ENCODE results near the gene PLCH1. TPM values are rescaled to one million over a fixed set of nuclear protein-coding genes. Genes with fewer than 3 reads are reported as not detected.
A peak's percentile ranks its signal among the peaks of the same experiment; 100 is the strongest.

PLCH1 gene
- total and polyA plus RNA-seq, 2 of the 13 experiments (the other 11 are each of a cell fraction or from before 2014, with no cell fraction given) = 2.0 to 3.0 TPM

- no peak for TF ChIP-seq SRSF4 (IDR thresholded peaks at IDR 0.05; ENCODE audit: low read depth, low read length, poor library complexity, severe bottlenecking)
- TF ChIP-seq ZNF256 (CRISPR knock-in tag; conservative IDR thresholded peaks at IDR 0.05) = no peak
- TF ChIP-seq MEIS1 (CRISPR knock-in tag; IDR thresholded peaks at IDR 0.05; ENCODE audit: borderline replicate concordance) = no peak
- TF ChIP-seq TGIF2 (CRISPR knock-in tag; IDR thresholded peaks at IDR 0.05) = no peak
- TF ChIP-seq REST (IDR thresholded peaks at IDR 0.05; ENCODE audit: borderline replicate concordance in 1 of 2, low read depth in 1 of 2, low read length in 2 of 2) = peak in 1 of 2 experiments; percentile 68; a peak in 1 of 4 replicates
- no peak for TF ChIP-seq ZMAT3 (CRISPR knock-in tag; conservative IDR thresholded peaks at IDR 0.05)
- TF ChIP-seq FOXO1 (CRISPR knock-in tag; IDR thresholded peaks at IDR 0.05) = peak; percentile 93
- TF ChIP-seq BRD4 (CRISPR knock-in tag; IDR thresholded peaks at IDR 0.05) = no peak
- no peak for TF ChIP-seq REXO4 (CRISPR knock-in tag; IDR thresholded peaks at IDR 0.05; ENCODE audit: borderline replicate concordance)
- no peak for TF ChIP-seq ZNF333 (CRISPR knock-in tag; IDR thresholded peaks at IDR 0.05; ENCODE audit: borderline replicate concordance)
- no peak for TF ChIP-seq NKX3-1 (CRISPR knock-in tag; IDR thresholded peaks at IDR 0.05)
- peak; percentile 91 for TF ChIP-seq FOXA3 (CRISPR knock-in tag; IDR thresholded peaks at IDR 0.05)
- peak; percentile 78 for TF ChIP-seq HOXA3 (CRISPR knock-in tag; IDR thresholded peaks at IDR 0.05)
- no peak for TF ChIP-seq ZNF790 (CRISPR knock-in tag; IDR thresholded peaks at IDR 0.05; ENCODE audit: borderline replicate concordance)
- no peak for TF ChIP-seq CERS6 (CRISPR knock-in tag; IDR thresholded peaks at IDR 0.05)
- TF ChIP-seq HOXA7 (CRISPR knock-in tag; IDR thresholded peaks at IDR 0.05) = no peak
- TF ChIP-seq MBD4 (IDR thresholded peaks at IDR 0.05; ENCODE audit: borderline replicate concordance, low read length) = 0 out of 2 replicates have a peak, but pooled peaks have one; percentile 46
- TF ChIP-seq SNAPC5 (CRISPR knock-in tag; IDR thresholded peaks at IDR 0.05; ENCODE audit: borderline replicate concordance) = no peak
- TF ChIP-seq, protein P1, sequence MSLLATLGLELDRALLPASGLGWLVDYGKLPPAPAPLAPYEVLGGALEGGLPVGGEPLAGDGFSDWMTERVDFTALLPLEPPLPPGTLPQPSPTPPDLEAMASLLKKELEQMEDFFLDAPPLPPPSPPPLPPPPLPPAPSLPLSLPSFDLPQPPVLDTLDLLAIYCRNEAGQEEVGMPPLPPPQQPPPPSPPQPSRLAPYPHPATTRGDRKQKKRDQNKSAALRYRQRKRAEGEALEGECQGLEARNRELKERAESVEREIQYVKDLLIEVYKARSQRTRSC (CRISPR knock-in tag; IDR thresholded peaks at IDR 0.05; ENCODE audit: low read depth) = no peak
- TF ChIP-seq XRCC5 (optimal IDR thresholded peaks at IDR 0.05; ENCODE audit: low read length) = no peak
- no peak for TF ChIP-seq TCF7L2 (IDR thresholded peaks at IDR 0.05; ENCODE audit: low read depth, low read length)
- no peak for TF ChIP-seq ZNF639 (CRISPR knock-in tag; conservative IDR thresholded peaks at IDR 0.05)
- TF ChIP-seq HOXD1 (CRISPR knock-in tag; IDR thresholded peaks at IDR 0.05) = 0 out of 2 replicates have a peak, but pooled peaks have one; percentile 30
- 0 out of 2 replicates have a peak, but pooled peaks have one; percentile 70 for TF ChIP-seq BRCA1 (CRISPR knock-in tag; IDR thresholded peaks at IDR 0.05)
- TF ChIP-seq SIX4 (CRISPR knock-in tag; IDR thresholded peaks at IDR 0.05) = 0 out of 2 replicates have a peak, but pooled peaks have one; percentile 29
- TF ChIP-seq ZNF17 (CRISPR knock-in tag; IDR thresholded peaks at IDR 0.05) = no peak
Measured at GRCh38 chr3:155605571-155605970, 139.3 kb downstream of the PLCH1 start (continued).

All from HepG2 (cell line).